HL-60 (cell line): ENCODE results near the gene LRFN2.

Source experiments
- DNase-seq, 2 experiments: peaks; one replicate each; pipeline ENCODE4 v3.0.0-alpha.2; 2010 to 2020; ENCODE audit warnings: low read depth in 1 of 2, low spot score in 1 of 2
- H3K27ac ChIP-seq: fragments of 250-450 bp; sonication (Bioruptor Pico); replicated peaks from 2 replicates; pipeline ENCODE4 v1.5.1; 2020; ENCODE audit warnings: mild to moderate bottlenecking, moderate library complexity
- H3K27me3 ChIP-seq: fragments of 250-450 bp; sonication (Bioruptor Pico); 2 replicates; pipeline ENCODE4 v1.5.1; 2021; ENCODE audit warnings: mild to moderate bottlenecking, moderate library complexity; ENCODE audit not compliant: insufficient read depth, poor library complexity, severe bottlenecking
- H3K4me3 ChIP-seq: replicated peaks from 2 replicates; pipeline ENCODE4 v1.5.1; 2011; ENCODE audit warnings: mild to moderate bottlenecking, control low read depth, low read length; ENCODE audit not compliant: insufficient read depth
- CTCF ChIP-seq: IDR thresholded peaks from one replicate; pipeline ENCODE4 v1.5.1; 2011; ENCODE audit warnings: low read length, control low read depth, inconsistent platforms; ENCODE audit not compliant: insufficient read depth
- GABPA ChIP-seq: IDR thresholded peaks from 2 replicates; pipeline ENCODE4 v1.6.1; 2012; ENCODE audit warnings: low read depth
- POLR2AphosphoS5 ChIP-seq: IDR thresholded peaks from 2 replicates; pipeline ENCODE4 v1.6.1; 2012; ENCODE audit warnings: low read depth
- SPI1 ChIP-seq: IDR thresholded peaks from 2 replicates; pipeline ENCODE4 v1.6.1; 2012; ENCODE audit warnings: low read depth, mild to moderate bottlenecking, borderline replicate concordance
- TF ChIP-seq, protein P1 (sequence below): IDR thresholded peaks from 2 replicates; pipeline ENCODE4 v1.6.1; 2012; ENCODE audit warnings: low read depth; ENCODE audit not compliant: insufficient replicate concordance

The LRFN2 gene

GRCh38 chr6:40555092-40555491 lies 32.1 kb downstream of the LRFN2 start:
- Histone ChIP-seq H3K27ac (no peak overlapping the region), H3K4me3 (no peak overlapping the region), H3K27me3 (no peaks in the 10 kb centered on the region)
- no peak for DNase-seq
- no peak for TF ChIP-seq POLR2AphosphoS5
- TF ChIP-seq CTCF: no peak
- TF ChIP-seq, protein P1, sequence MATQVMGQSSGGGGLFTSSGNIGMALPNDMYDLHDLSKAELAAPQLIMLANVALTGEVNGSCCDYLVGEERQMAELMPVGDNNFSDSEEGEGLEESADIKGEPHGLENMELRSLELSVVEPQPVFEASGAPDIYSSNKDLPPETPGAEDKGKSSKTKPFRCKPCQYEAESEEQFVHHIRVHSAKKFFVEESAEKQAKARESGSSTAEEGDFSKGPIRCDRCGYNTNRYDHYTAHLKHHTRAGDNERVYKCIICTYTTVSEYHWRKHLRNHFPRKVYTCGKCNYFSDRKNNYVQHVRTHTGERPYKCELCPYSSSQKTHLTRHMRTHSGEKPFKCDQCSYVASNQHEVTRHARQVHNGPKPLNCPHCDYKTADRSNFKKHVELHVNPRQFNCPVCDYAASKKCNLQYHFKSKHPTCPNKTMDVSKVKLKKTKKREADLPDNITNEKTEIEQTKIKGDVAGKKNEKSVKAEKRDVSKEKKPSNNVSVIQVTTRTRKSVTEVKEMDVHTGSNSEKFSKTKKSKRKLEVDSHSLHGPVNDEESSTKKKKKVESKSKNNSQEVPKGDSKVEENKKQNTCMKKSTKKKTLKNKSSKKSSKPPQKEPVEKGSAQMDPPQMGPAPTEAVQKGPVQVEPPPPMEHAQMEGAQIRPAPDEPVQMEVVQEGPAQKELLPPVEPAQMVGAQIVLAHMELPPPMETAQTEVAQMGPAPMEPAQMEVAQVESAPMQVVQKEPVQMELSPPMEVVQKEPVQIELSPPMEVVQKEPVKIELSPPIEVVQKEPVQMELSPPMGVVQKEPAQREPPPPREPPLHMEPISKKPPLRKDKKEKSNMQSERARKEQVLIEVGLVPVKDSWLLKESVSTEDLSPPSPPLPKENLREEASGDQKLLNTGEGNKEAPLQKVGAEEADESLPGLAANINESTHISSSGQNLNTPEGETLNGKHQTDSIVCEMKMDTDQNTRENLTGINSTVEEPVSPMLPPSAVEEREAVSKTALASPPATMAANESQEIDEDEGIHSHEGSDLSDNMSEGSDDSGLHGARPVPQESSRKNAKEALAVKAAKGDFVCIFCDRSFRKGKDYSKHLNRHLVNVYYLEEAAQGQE: no peak
- no peak for TF ChIP-seq SPI1
- no peak for TF ChIP-seq GABPA

DNA sequence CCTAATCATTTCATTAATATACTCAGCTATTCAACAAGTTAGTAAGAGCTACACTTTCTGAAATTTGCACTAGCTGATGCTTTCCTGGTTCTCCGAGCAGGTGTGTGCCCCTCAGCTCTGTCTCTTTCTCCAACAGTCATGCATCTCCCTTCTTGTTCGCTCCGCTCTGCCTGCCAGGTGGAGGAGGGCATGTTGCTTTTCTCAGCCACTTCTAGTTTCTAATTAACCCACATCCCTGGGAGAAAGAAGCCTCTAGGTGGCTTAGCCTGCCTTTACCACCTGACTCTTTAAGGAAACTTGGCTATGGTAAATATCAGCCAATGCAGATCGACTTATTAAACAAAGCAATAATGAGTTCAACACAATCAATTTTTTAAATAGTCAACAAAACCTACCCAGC lies 34.2 kb downstream of the LRFN2 start:
- DNase-seq: no peak
- Histone ChIP-seq H3K27ac (no peak overlapping the region), H3K4me3 (no peak overlapping the region), H3K27me3 (no peaks in the 10 kb centered on the region)
- TF ChIP-seq GABPA (no peak), CTCF (no peak), POLR2AphosphoS5 (no peak), SPI1 (no peak)
- TF ChIP-seq, protein P1: no peak

GRCh38 chr6:40551966-40552505 lies 35.1 kb downstream of the LRFN2 start:
- TF ChIP-seq CTCF (no peak), GABPA (no peak), POLR2AphosphoS5 (no peak), SPI1 (no peak)
- TF ChIP-seq, protein P1: no peak
- no peak overlapping the region for H3K27ac ChIP-seq
- H3K4me3 ChIP-seq: no peak overlapping the region
- no peaks in the 10 kb centered on the region for H3K27me3 ChIP-seq
- no peak for DNase-seq
